ENCODE data around the gene PFKFB3.
"Not testable (repeated sequence)": the region's sequence is repeated elsewhere in the genome, so short reads cannot be mapped to it uniquely, and the experiment has no call there.

The PFKFB3 gene

GRCh38 chr10:6179078-6179477 is 23.7 kb upstream of the PFKFB3 start:
- DNase-seq = no peak

DNA sequence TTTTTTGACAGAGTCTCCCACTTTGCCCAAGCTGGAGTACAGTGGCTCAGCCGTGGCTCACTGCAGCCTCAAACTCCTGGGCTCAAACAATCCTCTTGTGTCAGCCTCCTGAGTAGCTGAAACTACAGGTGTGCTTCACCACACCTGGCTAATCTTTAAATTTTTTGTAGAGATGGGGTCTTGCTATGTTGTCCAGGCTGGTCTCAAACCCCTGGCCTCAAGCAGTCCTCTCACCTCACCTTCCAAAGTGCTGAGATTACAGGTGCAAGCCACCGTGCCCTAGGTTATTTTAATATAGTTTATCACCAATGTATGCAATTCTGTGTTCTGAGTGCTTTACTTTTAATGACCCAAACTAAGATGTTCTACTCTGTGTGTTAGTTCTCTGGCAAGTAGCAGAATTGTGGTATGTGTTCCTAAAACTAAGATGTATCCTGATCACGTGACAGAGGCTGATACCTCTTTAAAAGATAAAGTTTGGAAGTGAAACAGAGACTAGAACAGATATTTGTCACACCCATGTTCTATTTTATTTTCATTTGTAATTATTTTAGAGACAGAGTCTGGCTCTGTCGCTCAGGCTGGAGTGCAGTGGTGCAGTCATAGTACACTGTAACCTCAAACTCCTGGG is 22.1 kb upstream of the PFKFB3 start:
- no peak for DNase-seq

DNA sequence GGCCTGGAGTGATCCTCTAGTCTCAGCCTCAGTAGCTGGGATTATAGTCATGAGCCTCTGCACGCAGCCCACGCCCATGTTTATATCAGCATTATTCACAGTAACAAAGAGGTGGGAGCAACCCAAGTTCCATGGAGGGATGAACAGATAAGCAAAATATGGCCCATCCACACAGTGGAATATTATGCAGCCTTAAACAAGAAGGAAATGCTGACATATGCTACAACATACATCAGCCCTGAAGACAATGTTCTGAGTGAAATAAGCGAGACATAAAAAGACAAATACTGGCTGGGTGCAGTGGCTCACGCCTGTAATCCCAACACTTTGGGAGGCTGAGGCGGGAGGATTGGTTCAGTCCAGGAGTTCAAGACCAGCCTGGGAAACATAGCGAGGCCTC is 21.5 kb upstream of the PFKFB3 start:
- no peak for DNase-seq

DNA sequence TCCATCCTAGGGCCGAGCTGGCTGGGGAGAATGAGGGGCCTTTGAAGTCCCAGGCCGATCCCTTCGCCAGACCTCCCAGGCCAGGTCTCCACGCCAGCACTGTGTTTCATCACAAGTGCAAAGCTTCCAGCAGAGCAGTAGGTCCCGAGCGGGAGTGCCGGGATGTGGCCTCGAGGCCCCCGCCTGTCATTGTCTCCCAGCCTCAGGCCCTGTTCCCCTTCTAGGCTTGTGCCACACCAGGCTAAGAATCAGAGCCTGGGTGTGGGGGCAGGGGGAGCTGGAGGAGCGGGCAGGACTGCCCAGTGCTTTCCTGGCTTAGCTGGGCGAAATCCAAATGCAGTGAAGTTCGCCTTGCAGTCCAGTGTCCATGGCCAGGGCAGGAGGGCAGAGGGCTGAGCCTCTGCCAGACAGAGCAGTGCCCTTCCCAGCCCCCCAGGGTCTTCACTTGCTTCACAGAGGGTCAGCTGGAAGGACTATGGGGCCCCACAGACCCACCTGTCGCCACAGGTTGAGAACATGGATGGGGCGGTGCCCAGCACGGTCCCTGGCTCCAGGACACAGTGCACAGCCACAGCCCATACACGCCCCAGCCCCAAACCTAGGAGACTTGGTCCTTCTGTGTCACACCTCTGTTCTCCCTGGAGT is 20.2 kb upstream of the PFKFB3 start:
- DNase-seq = no peak

DNA sequence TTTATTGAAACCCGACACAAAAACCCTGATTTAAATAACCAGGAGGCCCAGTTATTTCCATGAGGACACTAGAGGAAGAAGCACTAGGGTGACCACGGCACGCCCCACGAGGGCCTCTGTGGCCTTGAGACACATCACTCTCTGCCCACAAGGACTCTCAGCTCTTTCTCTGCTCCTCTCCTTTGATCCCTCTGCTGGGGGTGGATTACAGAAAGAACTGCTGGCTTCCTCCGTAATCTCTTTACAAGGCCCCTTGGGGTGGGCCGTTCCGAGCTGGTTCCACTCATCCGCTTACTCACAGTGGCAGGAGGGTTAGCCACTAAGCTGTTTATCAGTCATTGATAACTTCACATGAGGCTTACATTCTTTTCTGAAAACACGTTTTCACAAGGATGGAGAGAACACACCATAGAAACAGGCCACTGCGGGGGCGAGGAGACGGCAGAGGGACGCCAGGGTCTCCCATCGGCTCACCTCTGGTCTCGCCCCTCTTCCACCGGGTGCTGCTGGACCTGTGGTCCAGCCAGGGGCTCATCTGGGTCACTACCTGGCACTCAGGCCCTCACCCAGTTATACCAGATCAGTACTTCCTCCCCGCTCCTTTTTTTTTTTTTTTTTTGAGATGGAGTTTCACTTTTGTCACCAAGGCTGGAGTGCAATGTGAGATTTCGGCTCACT is 17.6 kb upstream of the PFKFB3 start:
- no peak for DNase-seq

DNA sequence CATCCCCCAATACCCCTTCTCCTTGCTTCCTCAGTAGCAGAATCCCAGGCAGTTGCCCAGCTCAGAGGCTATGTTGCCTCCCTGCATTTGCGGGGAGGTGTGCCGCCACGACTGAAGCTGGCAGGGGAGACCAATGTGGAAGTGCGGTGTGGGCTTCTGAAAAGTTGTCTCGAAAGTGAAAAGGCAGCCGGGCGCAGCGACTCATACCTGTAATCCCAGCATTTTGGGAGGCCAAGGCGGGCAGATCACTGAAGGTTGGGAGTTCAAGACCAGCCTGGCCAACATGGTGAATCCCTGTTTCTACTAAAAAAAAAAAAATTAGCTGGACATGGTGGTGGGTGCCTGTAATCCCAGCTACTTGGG is 15.9 kb upstream of the PFKFB3 start:
- no peak for DNase-seq

DNA sequence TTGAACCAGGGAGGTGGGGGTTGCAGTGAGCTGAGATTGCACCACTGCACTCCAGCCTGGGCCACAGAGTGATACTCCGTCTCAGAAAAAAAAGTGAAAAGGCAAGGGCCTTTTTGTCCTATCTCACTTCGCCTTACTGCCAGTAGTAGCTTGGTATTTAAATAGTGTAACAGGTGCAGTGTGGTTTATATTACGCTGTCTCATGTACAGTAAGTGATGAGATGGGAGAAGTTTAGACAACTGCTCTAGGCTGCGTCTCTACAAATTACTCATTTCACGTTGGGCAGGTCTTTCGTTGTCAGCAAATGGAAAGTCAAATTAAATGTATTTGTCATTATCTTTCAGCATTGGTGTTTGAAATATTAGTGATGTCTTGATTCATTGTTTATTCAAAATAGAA is 15.5 kb upstream of the PFKFB3 start:
- DNase-seq = no peak

- not testable (repeated sequence) for DNase-seq
These were observed 12.7 kb upstream of the PFKFB3 start for GRCh38 chr10:6190033-6190432.

GRCh38 chr10:6191147-6191546 is 11.6 kb upstream of the PFKFB3 start:
- no peak for DNase-seq

GRCh38 chr10:6191569-6191968 is 11.2 kb upstream of the PFKFB3 start:
- no peak for DNase-seq

DNA sequence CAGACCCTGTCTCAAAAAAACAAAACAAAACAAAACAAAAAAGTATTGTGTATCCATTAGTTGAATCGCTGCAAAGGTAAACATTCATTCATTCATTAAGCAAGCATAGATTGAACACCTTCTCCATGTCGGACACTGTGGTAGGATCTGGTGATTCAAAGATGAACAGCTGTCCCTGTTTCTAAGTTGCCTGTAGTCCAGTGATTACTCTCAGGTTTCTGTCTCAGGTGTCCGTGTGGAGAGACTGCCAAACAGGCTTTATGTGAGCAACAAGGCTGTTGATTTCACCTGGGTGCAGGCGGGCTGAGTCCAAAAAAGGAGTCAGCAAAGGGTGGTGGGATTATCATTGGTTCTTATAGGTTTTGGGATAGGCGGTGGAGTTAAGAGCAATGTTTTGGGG is 9.4 kb upstream of the PFKFB3 start:
- not testable (repeated sequence) for DNase-seq

- DNase-seq = no peak
These were observed 8.4 kb upstream of the PFKFB3 start for GRCh38 chr10:6194311-6194710.

GRCh38 chr10:6195376-6195775 is 7.4 kb upstream of the PFKFB3 start:
- DNase-seq = no peak

DNA sequence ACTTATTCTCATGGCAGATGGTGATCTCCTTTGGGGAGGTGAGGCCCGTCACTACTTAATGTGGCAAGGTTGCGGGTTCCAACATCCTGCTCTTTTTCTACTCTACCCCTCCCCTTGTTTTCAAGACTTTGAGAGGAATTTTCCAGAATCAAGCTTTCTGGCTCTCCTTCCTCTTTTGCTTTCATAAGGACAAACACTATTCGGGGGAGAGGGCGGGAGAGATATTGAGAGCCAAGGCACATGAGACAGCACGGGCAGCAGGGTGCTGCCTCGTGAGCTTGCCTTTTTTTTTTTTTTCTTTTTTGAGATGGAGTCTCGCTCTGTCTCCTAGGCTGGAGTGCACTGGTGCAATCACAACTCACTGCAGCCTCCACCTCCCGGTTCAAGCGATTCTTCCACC is 6.9 kb upstream of the PFKFB3 start:
- DNase-seq = no peak

DNA sequence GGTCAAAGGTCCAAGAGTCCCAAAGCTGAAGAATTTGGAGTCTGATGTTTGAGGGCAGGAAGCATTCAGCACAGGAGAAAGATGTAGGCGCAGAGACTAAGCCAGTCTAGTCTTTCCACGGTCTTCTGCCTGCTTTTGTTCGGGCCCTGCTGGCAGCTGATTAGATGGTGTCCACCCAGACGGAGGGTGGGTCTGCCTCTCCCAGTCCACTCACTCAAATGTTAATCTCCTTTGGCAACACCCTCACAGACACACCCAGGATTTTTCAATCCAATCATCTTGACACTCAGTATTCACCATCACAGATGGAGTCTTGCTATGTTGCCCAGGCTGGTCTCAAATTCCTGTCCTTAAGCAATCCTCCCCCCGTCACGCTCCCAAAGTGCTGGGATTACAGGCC is 6.2 kb upstream of the PFKFB3 start:
- DNase-seq = not testable (repeated sequence)

GRCh38 chr10:6197321-6197720 is 5.4 kb upstream of the PFKFB3 start:
- no peak for DNase-seq

- no peak for DNase-seq
These were observed 4.6 kb upstream of the PFKFB3 start for GRCh38 chr10:6198171-6198570.

- DNase-seq = no peak
These were observed 3.5 kb upstream of the PFKFB3 start for GRCh38 chr10:6199131-6199733.

DNA sequence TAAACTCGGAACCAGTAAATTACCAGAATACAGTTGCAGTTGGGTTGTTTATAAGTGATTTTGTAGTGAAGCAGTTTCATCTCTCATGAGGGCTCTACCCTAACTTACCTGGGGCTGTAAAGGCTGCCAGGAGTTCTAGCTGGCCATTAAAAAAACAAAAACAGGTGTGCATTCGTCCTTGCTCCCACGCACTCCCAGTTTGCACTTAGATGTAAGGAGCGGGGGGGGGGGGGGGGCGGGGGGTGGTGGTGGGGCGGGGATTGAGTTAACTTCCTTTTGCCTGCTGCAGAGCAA is 2.3 kb upstream of the PFKFB3 start:
- no peak for DNase-seq

DNA sequence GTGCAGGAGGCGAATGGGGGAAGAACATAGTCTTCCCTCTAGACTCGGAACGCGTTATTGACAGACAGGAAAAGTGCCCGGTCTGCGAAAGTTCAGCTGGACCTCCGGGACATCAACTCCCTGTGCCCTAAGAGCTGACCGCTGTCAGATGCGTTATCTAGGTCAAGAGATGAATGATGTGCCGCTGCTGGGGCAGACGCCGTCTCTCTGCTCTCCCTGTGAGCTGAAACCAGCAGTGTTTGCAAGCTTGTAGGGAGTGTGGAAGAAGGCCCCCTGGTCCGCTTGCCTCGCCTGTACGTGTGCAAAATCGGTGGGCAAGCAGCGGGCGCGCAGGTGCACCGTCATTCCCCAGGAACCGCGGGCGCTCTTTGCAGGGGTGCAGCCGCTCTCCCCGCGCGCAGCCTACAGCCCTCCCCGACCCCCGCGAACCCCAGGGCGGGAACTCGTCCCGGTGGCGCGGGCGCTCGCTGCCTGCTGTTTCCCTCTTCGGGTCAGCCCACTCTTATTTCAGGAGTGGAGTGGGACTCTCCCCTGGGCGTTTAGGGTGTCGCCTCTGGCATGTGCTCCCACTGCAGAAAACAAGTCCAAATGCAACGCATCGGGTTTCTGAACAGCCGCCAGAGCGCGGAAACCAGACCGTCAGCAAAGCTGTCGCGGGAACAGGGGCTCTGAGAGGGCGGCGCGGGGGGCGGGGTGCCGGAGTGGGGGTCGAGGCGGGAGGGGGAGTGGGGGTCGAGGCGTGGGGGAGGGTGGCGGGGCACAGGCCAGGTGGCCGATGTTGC is 1.8 kb upstream of the PFKFB3 start:
- DNase-seq = peak; percentile 51 to 60

DNA sequence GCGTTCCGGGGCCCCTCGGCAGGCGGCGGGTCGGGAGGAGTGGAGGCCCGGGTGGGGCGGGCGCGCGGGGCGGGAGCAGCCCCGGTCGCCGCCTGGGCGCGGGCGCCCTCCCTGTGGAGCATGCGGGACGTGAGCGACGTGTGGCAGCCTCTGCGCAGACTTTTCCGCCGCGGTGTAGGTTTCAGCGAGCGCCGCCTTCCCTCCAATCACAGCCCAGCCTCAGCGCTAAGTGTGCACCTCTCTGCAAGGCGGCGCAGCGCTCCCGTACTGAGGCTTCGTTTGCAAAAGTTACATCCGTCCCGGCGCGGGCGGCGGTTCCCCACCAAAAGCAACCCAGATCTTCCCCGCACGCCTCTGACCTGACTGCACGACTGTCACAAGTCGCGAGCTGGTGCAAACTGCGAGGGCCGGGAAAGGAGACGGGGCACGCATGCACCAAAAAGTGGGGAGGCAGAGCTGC is 1.2 kb upstream of the PFKFB3 start:
- DNase-seq = peak; percentile 49 to 60

DNA sequence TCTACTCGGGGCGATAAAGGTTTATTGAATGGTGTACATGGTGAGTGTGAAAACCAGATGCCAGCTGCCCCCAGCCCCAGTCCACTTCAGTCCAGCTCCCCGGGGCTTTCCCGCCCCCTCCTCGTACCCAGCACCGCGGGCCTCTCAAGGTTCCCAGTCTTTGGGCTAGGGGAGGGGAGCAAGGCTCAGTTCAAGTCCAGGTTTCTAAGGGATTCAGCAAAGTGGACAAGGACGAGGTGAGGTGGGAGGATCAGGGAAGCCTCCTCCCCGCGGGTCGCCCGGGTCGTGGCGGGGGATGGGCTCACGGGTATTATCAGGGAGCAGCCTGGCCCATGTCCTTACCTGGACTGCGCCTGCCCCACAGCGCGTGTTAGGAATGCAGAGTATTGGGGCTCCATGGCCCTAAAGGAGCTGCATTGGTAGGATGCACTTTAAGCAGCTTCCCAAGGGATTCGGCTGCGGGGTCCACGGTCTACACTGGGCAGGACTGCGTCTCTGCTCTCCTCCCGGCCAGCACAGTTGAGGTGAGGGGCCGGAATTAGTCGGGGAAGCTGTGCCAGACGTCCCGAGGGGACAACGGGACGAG is 541 bp upstream of the PFKFB3 start:
- DNase-seq = no peak
